Gastrocnemius medialis (tissue), 4 donors: ENCODE data around the gene DCC.

Source experiments
- POLR2A ChIP-seq, 2 donors: fragments of 450-650 bp; IDR thresholded peaks; one replicate each; pipeline ENCODE4 v1.6.1; 2017; ENCODE audit warnings: antibody characterized with exemption in 2 of 2, mild to moderate bottlenecking in 2 of 2, moderate library complexity in 2 of 2
- TF ChIP-seq, protein P1 (sequence below), 5 experiments: fragments of 450-650 bp in 3 of 5; fragments of 200-600 bp in 2 of 5; sonication (generic) in 2 of 5; IDR thresholded peaks in 4 of 5; conservative IDR thresholded peaks in 1 of 5; 1 replicate in 4 of 5; 2 replicates in 1 of 5; pipeline ENCODE4 v1.5.1; 2016 to 2019; ENCODE audit warnings: antibody characterized with exemption in 5 of 5, mild to moderate bottlenecking in 3 of 5, moderate library complexity in 3 of 5

DNA sequence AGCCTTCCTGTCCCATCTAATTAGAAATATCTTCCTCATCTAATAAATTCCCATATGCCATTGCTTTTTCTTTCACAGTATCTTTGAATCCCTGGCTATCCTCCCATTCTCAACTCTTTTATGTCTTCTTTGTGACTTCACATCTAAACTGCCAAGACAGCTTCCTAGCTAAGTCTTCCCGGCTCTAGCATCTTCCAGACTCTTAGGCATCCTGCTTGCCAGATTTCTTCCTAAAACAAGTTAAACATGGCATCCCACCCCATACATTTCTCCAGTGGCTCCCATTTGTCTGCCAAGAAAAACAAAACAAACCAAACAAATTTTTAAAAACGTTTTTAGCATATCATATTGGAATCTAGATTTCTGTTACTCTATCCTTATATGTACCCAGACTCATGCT, 1132.5 kb downstream of the DCC start:
- TF ChIP-seq POLR2A (IDR thresholded peaks at IDR 0.05), result no peak
- TF ChIP-seq, protein P1, sequence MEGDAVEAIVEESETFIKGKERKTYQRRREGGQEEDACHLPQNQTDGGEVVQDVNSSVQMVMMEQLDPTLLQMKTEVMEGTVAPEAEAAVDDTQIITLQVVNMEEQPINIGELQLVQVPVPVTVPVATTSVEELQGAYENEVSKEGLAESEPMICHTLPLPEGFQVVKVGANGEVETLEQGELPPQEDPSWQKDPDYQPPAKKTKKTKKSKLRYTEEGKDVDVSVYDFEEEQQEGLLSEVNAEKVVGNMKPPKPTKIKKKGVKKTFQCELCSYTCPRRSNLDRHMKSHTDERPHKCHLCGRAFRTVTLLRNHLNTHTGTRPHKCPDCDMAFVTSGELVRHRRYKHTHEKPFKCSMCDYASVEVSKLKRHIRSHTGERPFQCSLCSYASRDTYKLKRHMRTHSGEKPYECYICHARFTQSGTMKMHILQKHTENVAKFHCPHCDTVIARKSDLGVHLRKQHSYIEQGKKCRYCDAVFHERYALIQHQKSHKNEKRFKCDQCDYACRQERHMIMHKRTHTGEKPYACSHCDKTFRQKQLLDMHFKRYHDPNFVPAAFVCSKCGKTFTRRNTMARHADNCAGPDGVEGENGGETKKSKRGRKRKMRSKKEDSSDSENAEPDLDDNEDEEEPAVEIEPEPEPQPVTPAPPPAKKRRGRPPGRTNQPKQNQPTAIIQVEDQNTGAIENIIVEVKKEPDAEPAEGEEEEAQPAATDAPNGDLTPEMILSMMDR (IDR thresholded peaks at IDR 0.05 in 4 of 5, conservative IDR thresholded peaks at IDR 0.05 in 1 of 5), result no peak
